ENCODE results near the gene CLSTN2. TPM values are rescaled to one million over a fixed set of nuclear protein-coding genes. Genes with fewer than 3 reads are reported as not detected.
A peak's percentile ranks its signal among the peaks of the same experiment; 100 is the strongest.

The CLSTN2 gene
- total RNA-seq, 1 donor from 2014 or later: 65.0 TPM

DNA sequence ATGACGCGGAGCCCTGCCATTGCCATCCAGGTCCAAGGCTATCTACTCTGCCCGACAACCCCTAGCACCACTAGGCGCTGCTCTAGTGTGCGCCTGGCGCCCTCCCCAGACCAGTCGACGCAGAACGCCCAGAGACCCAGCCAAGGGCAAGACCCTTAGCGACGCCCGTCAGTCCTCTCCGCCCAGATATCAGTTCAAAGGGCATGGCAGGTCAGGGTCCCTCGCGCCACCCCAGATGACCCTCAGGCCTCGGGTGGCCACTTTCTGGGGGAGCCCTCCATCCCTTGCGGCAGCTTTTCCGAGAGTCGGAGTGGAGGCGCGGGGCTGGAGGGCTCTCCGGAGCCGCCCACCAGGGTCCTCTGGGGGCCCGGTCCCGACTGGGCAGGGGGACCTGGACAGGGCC, 371 bp upstream of the CLSTN2 start:
- H3K27ac Mint-ChIP-seq (ENCODE audit: unreplicated experiment): no peak overlapping the region
- H3K27me3 Mint-ChIP-seq (ENCODE audit: low read depth): no peaks in the 10 kb centered on the region
- no peaks in the 10 kb centered on the region for H3K9me3 Mint-ChIP-seq (ENCODE audit: low read depth)
- peak overlapping the region; percentile 81 for H3K4me3 Mint-ChIP-seq (ENCODE audit: unreplicated experiment)
- TF ChIP-seq, protein P1, sequence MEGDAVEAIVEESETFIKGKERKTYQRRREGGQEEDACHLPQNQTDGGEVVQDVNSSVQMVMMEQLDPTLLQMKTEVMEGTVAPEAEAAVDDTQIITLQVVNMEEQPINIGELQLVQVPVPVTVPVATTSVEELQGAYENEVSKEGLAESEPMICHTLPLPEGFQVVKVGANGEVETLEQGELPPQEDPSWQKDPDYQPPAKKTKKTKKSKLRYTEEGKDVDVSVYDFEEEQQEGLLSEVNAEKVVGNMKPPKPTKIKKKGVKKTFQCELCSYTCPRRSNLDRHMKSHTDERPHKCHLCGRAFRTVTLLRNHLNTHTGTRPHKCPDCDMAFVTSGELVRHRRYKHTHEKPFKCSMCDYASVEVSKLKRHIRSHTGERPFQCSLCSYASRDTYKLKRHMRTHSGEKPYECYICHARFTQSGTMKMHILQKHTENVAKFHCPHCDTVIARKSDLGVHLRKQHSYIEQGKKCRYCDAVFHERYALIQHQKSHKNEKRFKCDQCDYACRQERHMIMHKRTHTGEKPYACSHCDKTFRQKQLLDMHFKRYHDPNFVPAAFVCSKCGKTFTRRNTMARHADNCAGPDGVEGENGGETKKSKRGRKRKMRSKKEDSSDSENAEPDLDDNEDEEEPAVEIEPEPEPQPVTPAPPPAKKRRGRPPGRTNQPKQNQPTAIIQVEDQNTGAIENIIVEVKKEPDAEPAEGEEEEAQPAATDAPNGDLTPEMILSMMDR (IDR thresholded peaks at IDR 0.05): peak; percentile 82
- DNase-seq (ENCODE audit: low spot score): no peak
- peaks cover 35% of the 10 kb centered on the region for H3K4me1 Mint-ChIP-seq (ENCODE audit: low read depth)
- H3K36me3 Mint-ChIP-seq (ENCODE audit: low read depth): no peaks in the 10 kb centered on the region

DNA sequence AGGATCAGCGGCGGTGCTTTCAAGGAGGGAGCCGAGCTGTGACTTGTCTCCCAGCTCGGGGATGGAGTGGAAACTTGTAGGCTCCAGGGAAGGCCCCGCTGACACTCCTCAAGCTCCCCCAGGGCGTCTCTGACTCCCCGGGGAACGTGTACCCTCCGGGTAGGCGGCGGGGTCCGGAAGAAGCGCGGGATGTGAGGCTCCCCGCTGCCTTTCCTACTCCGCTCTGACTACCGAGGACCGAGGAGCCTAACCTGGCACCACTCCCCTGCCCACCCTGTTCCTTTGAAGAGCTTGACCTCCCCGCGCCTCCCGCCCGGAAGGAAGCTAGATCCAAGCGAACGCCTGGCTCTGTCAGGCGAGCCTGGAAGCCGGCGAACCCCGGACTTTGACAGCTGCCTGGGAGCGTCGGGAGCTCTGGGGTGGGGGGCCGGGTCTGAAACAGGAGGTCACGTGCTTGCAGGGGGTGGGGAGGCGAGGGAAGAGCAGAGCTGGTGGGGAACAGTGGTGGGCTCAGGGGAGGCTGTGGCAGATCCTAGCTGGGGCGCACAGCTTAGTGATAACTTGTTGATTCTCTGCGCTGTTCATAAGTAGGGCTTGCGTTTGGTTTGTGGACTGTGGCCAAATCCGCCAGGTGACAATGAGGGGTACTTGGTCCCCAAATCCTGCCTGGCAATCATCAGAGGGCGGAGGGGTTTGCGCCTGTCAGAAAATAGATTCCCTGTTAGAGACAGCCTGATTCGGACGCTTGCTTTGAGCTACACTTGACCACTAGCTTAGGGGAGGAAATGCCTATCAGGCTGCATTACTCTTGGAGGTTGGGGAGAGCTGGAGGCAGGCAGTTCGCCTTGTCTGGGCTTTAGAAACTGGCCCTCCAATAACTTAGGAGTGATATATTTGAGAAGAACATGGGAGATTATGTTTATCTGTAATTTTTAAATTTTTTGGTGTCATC, 1.2 kb downstream of the CLSTN2 start:
- TF ChIP-seq, protein P1 (IDR thresholded peaks at IDR 0.05): no peak
- H3K36me3 Mint-ChIP-seq (ENCODE audit: low read depth): no peaks in the 10 kb centered on the region
- peak overlapping the region; percentile 88 for H3K27ac Mint-ChIP-seq (ENCODE audit: unreplicated experiment)
- peak; percentile 91 for DNase-seq (ENCODE audit: low spot score)
- peaks cover 35% of the 10 kb centered on the region for H3K4me1 Mint-ChIP-seq (ENCODE audit: low read depth)
- H3K4me3 Mint-ChIP-seq (ENCODE audit: unreplicated experiment): peak overlapping the region; percentile 89
- no peaks in the 10 kb centered on the region for H3K27me3 Mint-ChIP-seq (ENCODE audit: low read depth)
- no peaks in the 10 kb centered on the region for H3K9me3 Mint-ChIP-seq (ENCODE audit: low read depth)

DNA sequence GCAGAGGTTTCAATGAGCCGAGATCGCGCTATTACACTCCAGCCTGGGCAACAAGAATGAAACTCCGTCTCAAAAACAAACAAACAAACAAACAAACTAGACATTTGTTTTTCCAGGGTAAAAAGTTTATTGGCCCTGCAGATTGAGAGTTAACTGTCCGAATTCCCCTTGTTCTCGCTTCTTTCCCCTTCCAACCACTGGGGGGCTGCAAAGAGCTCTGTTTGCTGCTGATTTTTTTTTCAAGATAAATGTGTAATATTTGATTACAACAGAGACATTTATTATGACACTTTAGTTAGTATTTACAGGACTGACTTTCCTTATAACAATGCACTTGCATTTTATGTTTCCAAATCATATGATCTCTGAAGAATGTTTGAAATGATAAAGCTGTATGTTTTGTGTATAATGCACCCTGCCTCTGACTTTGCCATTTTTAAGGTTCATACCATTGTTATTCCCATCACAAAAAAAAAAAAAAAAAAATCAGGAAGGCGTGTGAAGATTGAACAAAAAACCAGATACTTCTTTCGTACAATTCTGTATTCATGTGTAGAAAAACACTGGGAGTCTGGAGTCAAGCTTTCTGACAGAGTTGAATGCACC, 2.8 kb downstream of the CLSTN2 start:
- DNase-seq (ENCODE audit: low spot score): no peak
- H3K4me1 Mint-ChIP-seq (ENCODE audit: low read depth): peaks cover 35% of the 10 kb centered on the region
- H3K27ac Mint-ChIP-seq (ENCODE audit: unreplicated experiment): no peak overlapping the region
- no peaks in the 10 kb centered on the region for H3K9me3 Mint-ChIP-seq (ENCODE audit: low read depth)
- peak overlapping the region; percentile 7 for H3K4me3 Mint-ChIP-seq (ENCODE audit: unreplicated experiment)
- TF ChIP-seq, protein P1 (IDR thresholded peaks at IDR 0.05): peak; percentile 94
- peaks cover 3% of the 10 kb centered on the region for H3K36me3 Mint-ChIP-seq (ENCODE audit: low read depth)
- H3K27me3 Mint-ChIP-seq (ENCODE audit: low read depth): no peaks in the 10 kb centered on the region

DNA sequence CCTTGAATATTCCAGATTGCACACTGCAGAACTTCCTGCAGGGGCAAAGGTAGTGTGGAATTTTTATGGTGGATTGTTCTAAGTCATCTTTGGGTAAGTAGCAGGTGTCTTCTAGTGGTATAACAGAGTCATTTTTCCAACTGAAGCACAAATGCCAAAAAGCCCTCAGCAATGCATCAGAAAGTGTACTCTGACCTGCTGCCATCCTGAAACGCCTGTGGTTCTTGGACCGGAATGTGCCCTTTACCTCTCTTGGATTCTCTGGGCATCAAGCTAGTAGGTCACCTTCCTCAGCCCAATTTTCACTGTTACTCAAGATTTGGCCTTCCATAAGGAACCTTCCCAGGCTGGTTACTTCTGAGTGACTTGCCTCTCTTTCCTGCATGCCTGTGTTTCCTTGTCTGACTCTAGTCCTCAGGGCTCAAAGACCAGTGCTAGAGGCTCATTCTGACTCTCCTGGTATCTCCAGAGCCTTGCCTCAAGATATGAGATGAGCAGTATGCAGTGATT, 4.8 kb downstream of the CLSTN2 start:
- TF ChIP-seq, protein P1 (IDR thresholded peaks at IDR 0.05): no peak
- peaks cover 28% of the 10 kb centered on the region for H3K4me1 Mint-ChIP-seq (ENCODE audit: low read depth)
- H3K27me3 Mint-ChIP-seq (ENCODE audit: low read depth): no peaks in the 10 kb centered on the region
- H3K9me3 Mint-ChIP-seq (ENCODE audit: low read depth): no peaks in the 10 kb centered on the region
- no peak overlapping the region for H3K4me3 Mint-ChIP-seq (ENCODE audit: unreplicated experiment)
- H3K36me3 Mint-ChIP-seq (ENCODE audit: low read depth): peaks cover 6% of the 10 kb centered on the region
- no peak for DNase-seq (ENCODE audit: low spot score)
- H3K27ac Mint-ChIP-seq (ENCODE audit: unreplicated experiment): no peak overlapping the region

DNA sequence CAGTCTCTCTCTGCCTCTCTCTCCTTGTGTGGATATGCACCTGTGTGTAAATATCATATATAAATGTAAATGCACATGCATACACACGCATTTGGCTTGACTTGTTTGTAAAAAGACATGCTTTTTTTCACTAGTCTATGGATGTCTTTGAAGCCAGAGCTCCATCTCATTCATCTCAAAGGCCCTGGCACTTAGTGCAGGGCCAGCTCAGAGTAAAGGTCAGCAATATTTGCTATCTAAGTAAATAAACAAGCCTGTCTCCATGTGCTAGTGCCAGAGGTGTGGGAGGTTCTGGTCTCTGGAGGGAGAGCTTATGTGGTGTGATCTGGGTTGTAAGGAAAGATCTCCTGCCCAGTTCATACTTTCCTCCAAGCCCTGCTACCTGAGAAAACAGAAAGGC, 5.6 kb downstream of the CLSTN2 start:
- no peak for DNase-seq (ENCODE audit: low spot score)
- H3K36me3 Mint-ChIP-seq (ENCODE audit: low read depth): peaks cover 6% of the 10 kb centered on the region
- H3K4me3 Mint-ChIP-seq (ENCODE audit: unreplicated experiment): no peak overlapping the region
- peaks cover 27% of the 10 kb centered on the region for H3K4me1 Mint-ChIP-seq (ENCODE audit: low read depth)
- TF ChIP-seq, protein P1 (IDR thresholded peaks at IDR 0.05): no peak
- H3K27ac Mint-ChIP-seq (ENCODE audit: unreplicated experiment): no peak overlapping the region
- no peaks in the 10 kb centered on the region for H3K27me3 Mint-ChIP-seq (ENCODE audit: low read depth)
- H3K9me3 Mint-ChIP-seq (ENCODE audit: low read depth): no peaks in the 10 kb centered on the region
